Psoas muscle (tissue), 8 donors: ENCODE results near the gene CDC42BPB. TPM values are rescaled to one million over a fixed set of nuclear protein-coding genes. Genes with fewer than 3 reads are reported as not detected.

ENCODE experiments used
- ATAC-seq, 4 donors: fragments of 200-7000 bp; cut with Tn5 transposase; one replicate each; pipeline ENCODE4 v1.9.1; 2020; ENCODE audit warnings: moderate library complexity in 3 of 4, mild to moderate bottlenecking in 2 of 4
- DNase-seq, 2 donors: peaks; one replicate each; pipeline ENCODE4 v3.0.0-alpha.2; 2020
- H3K27ac ChIP-seq: fragments of 200-600 bp; one replicate; pipeline ENCODE4 v1.8.0; 2022
- H3K27me3 ChIP-seq, 3 donors: fragments of 200-600 bp in 1 of 3; one replicate each; pipeline versions ENCODE4 v1.6.1 to v1.8.0; 2013 to 2022; ENCODE audit warnings: low read length in 2 of 3, mild to moderate bottlenecking in 2 of 3, moderate library complexity in 1 of 3; ENCODE audit not compliant: insufficient read depth in 3 of 3
- H3K36me3 ChIP-seq, 2 donors: fragments of 200-600 bp in 1 of 2; one replicate each; pipeline versions ENCODE4 v1.6.1 to v1.8.0; 2013 to 2022; ENCODE audit warnings: low read depth in 1 of 2, mild to moderate bottlenecking in 1 of 2, moderate library complexity in 1 of 2; ENCODE audit not compliant: insufficient read depth in 1 of 2
- H3K4me1 ChIP-seq: fragments of 200-600 bp; one replicate; pipeline ENCODE4 v1.8.0; 2022
- H3K4me3 ChIP-seq: fragments of 200-600 bp; one replicate; pipeline ENCODE4 v1.8.0; 2022; ENCODE audit warnings: mild to moderate bottlenecking
- H3K9me3 ChIP-seq: fragments of 200-600 bp; one replicate; pipeline ENCODE4 v1.8.0; 2022
- CTCF ChIP-seq: fragments of 200-600 bp; IDR thresholded peaks from one replicate; pipeline ENCODE4 v1.8.0; 2022; ENCODE audit warnings: antibody characterized with exemption
- WGBS, 3 donors: extraction: QIAGEN DNeasy Blood & Tissue Kit; methylation state at CpG; one replicate each; pipeline versions ENCODE4 v1.1.6 to v1.1.7; 2013; 5-methylcytosine and 5-hydroxymethylcytosine counted together
- intact Hi-C, 2 donors: fragments of 100-400 bp; cut with DNase I; formaldehyde crosslinking; loops; one replicate each; pipeline versions ENCODE4 v1.11.0 to v1.14.2; 2022
- polyA plus RNA-seq, 3 donors: library from polyadenylated mRNA; stranded (reverse); fragments of 200-250 nt; gene quantifications; one replicate each; pipeline ENCODE4 v1.2.3, GENCODE V29; 2013
- total RNA-seq, 4 donors: library from RNA; stranded (reverse); fragmentation: NEBNext Ultra II Directional in 2 of 4; extraction: Animal tissue kit (Norgen Biotek cat#: 25700) in 2 of 4; gene quantifications; one replicate each; pipeline versions ENCODE4 v1.2.1 to v1.2.4, GENCODE V29; 2021 to 2023
- donor health status: healthy with polysubstance abuse.
- donor health status: DM: no; HTN: no; CAD: no; lungs with moderate emphysema.
- donor health status: Bipolar disorder and iron deficiency.
- donor health status: healthy.
- donor health status: DM: yes; HTN: yes; CAD: no.
- donor health status: DM: no; HTN: no; CAD: no.
- donor health status: DM: no; HTN: no; CAD: no.
- donor health status: DM: yes; HTN: yes; CAD: no.

The CDC42BPB gene
- total and polyA plus RNA-seq, 7 donors = 20.2 to 57.4 (median 40.0) TPM

GRCh38 chr14:102930138-102930752 is 127.1 kb downstream of the CDC42BPB start:
- H3K27ac ChIP-seq = no peak overlapping the region
- WGBS, 3 donors = 3 to 4% (median 4%) methylated on average over 31 to 74 of the region's 74 CpGs
- H3K4me3 ChIP-seq = peak overlapping the region; percentile 58
- H3K27me3 ChIP-seq = peaks cover 0 to 45% (median 24%) of the 10 kb centered on the region in 3 donors
- no peak for TF ChIP-seq CTCF
- H3K9me3 ChIP-seq = no peaks in the 10 kb centered on the region
- ATAC-seq = peak; percentile 8 to 25 (median 14)
- peaks cover 2 to 13% of the 10 kb centered on the region in 2 donors for H3K36me3 ChIP-seq
- peaks cover 13% of the 10 kb centered on the region for H3K4me1 ChIP-seq
- peak in 1 of 2 donors; percentile 42 for DNase-seq
- intact Hi-C loops = no loop called here

GRCh38 chr14:102929241-102930137 is 127.9 kb downstream of the CDC42BPB start:
- H3K4me3 ChIP-seq = peak overlapping the region; percentile 58
- DNase-seq = no peak
- intact Hi-C loops = no loop called here

GRCh38 chr14:102928412-102929240 is 128.7 kb downstream of the CDC42BPB start:
- DNase-seq (peak; percentile 60 to 79), ATAC-seq (peak; percentile 30 to 55 (median 47))
- peaks cover 0 to 61% (median 26%) of the 10 kb centered on the region in 3 donors for H3K27me3 ChIP-seq
- H3K9me3 ChIP-seq = no peaks in the 10 kb centered on the region
- WGBS, 3 donors = 0 to 2% (median 1%) methylated on average over 75 to 94 of the region's 94 CpGs
- H3K36me3 ChIP-seq = peaks cover 2 to 9% of the 10 kb centered on the region in 2 donors
- H3K4me1 ChIP-seq = peaks cover 13% of the 10 kb centered on the region
- H3K27ac ChIP-seq = no peak overlapping the region
- TF ChIP-seq CTCF = no peak
- intact Hi-C loops = no loop called here
- H3K4me3 ChIP-seq = peak overlapping the region; percentile 58

More at GRCh38 chr14:102929241-102930137, 127.9 kb downstream of the CDC42BPB start:
- peaks cover 0 to 53% (median 26%) of the 10 kb centered on the region in 3 donors for H3K27me3 ChIP-seq
- TF ChIP-seq CTCF = no peak
- 1 to 2% (median 2%) methylated on average over 70 to 94 of the region's 94 CpGs for WGBS, 3 donors
- peaks cover 2 to 13% of the 10 kb centered on the region in 2 donors for H3K36me3 ChIP-seq
- no peak overlapping the region for H3K27ac ChIP-seq
- peaks cover 13% of the 10 kb centered on the region for H3K4me1 ChIP-seq
- peak; percentile 18 to 35 (median 27) for ATAC-seq
- H3K9me3 ChIP-seq = no peaks in the 10 kb centered on the region

GRCh38 chr14:102927878-102928411 is 129.4 kb downstream of the CDC42BPB start:
- intact Hi-C loops = no loop called here
- no peak for TF ChIP-seq CTCF
- WGBS, 3 donors = 15 to 25% (median 20%) methylated on average over 32 to 35 of the region's 35 CpGs
- Histone ChIP-seq H3K36me3 (peaks cover 1 to 2% of the 10 kb centered on the region in 2 donors), H3K9me3 (no peaks in the 10 kb centered on the region), H3K4me1 (peaks cover 13% of the 10 kb centered on the region), H3K27ac (no peak overlapping the region), H3K4me3 (peak overlapping the region; percentile 58), H3K27me3 (peaks cover 0 to 68% (median 29%) of the 10 kb centered on the region in 3 donors)
- DNase-seq (no peak), ATAC-seq (peak in 2 of 4 donors; percentile 16 to 22)
